ENCODE data around the gene MRM2. TPM values are rescaled to one million over a fixed set of nuclear protein-coding genes. Genes with fewer than 3 reads are reported as not detected.

The MRM2 gene
- total and polyA plus RNA-seq, 10 of the 15 experiments (the other 5 are each of a cell fraction or from before 2014, with no cell fraction given): 43.2 to 128 (median 71.4) TPM

DNA sequence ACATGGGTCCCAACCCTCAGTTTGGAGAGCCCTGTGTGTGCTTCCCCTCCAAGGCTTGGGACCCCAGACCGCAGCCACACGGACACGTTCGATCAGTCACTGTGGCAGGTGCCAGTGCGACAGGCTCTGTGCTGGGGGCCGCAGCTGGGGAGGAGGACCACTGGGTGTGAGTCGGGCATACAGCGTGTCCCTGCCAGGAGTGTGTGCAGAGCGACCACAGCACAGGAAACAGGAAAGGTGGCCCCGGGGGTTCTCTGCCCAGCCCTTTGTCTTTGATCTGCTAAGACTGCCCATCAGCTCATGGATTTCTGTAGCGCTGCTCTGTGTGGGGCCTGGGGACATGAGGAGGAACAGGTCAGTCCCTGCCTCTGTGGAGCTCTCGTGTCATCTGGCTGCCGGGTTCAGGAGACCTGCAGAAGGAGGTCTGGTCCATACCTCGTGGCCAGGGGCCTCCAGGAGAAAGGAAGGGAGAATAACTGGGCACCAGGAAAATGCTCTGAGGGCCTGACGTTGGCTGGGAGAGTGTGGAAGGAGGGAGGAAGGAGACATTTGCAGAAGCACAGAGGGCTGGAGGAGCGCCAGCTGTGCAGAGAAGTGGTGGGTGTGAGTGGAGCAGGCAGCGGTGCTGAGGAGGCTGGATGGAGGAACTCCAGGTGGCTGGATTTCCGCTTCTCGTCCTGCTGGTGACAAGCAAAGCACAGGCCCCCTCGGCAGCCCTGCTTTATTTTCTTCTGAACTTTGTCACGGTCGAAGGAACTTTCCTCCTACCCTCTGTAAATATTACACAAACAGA, 4.1 kb upstream of the MRM2 start:
- Histone ChIP-seq H3K27ac (ENCODE audit: control insufficient read depth, insufficient read depth) (peak overlapping the region; percentile 36; the same call in 1 of the 2 replicates), H3K4me3 (no peak overlapping the region), H3K79me2 (ENCODE audit: control insufficient read depth, insufficient read depth, low read length) (peaks cover 15% of the 10 kb centered on the region), H3K4me2 (ENCODE audit: control insufficient read depth, insufficient read depth) (peak overlapping the region; percentile 71), H3K36me3 (ENCODE audit: control insufficient read depth in 2 of 2, insufficient read depth in 2 of 2, low read length in 1 of 2) (peaks cover 0 to 3% of the 10 kb centered on the region in 2 experiments; a peak in 2 of 4 replicates), H3K9me3 (replicated peaks; ENCODE audit: control insufficient read depth, insufficient read depth, low read length) (no peaks in the 10 kb centered on the region; the same call in 2 of the 3 replicates), H3K9ac (ENCODE audit: control insufficient read depth, insufficient read depth, low read length) (no peak overlapping the region), H2AFZ (ENCODE audit: control insufficient read depth, low read depth, low read length) (no peak overlapping the region), H3K4me1 (ENCODE audit: control insufficient read depth, insufficient read depth, low read length) (peaks cover 44% of the 10 kb centered on the region), H3K27me3 (replicated peaks in 1 of 2; ENCODE audit: control insufficient read depth in 2 of 2, insufficient read depth in 2 of 2, low read length in 1 of 2) (no peaks in the 10 kb centered on the region), H4K20me1 (ENCODE audit: control insufficient read depth, insufficient read depth) (no peaks in the 10 kb centered on the region)
- POLR2A ChIA-PET: interaction anchor here (1.1 to 1.3 kb wide), 2 partner anchors 14 to 53 kb away, joined by 3 to 4 read pairs; no protein-coding TSS in a partner anchor
- CTCF ChIA-PET: interaction anchor here (0.6 to 1.8 kb wide), 7 partner anchors 9 to 318 kb away, joined by 3 to 4 read pairs (median 3); no protein-coding TSS in a partner anchor
- FAIRE-seq (no peak), ATAC-seq (no peak), DNase-seq (ENCODE audit: low read depth, low spot score) (no peak)
- RAD21 ChIA-PET (ENCODE audit: unreplicated experiment): interaction anchor here (0.9 to 1.4 kb wide), 3 partner anchors 9 to 102 kb away, joined by 3 to 5 read pairs (median 3); no protein-coding TSS in a partner anchor
- in situ Hi-C loops (cut with MboI): loop anchor here (5.0 kb wide), 1 partner anchor 101 kb away; no protein-coding TSS in a partner anchor
- BruUV-seq (replicated peaks): no TSS peak
- SMC1A ChIA-PET (ENCODE audit: uncharacterized antibody, unreplicated experiment): interaction anchor here (1.3 to 2.2 kb wide), 3 partner anchors 16 to 108 kb away, joined by 3 to 9 read pairs (median 4); no protein-coding TSS in a partner anchor
- WGBS (ENCODE audit: insufficient coverage, insufficient replicate concordance, low lambda C conversion rate, missing lambda C conversion rate): 83% methylated on average over 22 of the region's 22 CpGs
- TF ChIP-seq RAD51 (IDR thresholded peaks at IDR 0.05) (no peak), POLR2A (IDR thresholded peaks at IDR 0.05; ENCODE audit: low read depth, low read length) (peak; percentile 37; the same call in 1 of the 2 replicates)
- intact Hi-C loops (cut with micrococcal nuclease; ENCODE audit: unreplicated experiment): loop anchor here (2.0 kb wide), 1 partner anchor 103 kb away; no protein-coding TSS in a partner anchor

DNA sequence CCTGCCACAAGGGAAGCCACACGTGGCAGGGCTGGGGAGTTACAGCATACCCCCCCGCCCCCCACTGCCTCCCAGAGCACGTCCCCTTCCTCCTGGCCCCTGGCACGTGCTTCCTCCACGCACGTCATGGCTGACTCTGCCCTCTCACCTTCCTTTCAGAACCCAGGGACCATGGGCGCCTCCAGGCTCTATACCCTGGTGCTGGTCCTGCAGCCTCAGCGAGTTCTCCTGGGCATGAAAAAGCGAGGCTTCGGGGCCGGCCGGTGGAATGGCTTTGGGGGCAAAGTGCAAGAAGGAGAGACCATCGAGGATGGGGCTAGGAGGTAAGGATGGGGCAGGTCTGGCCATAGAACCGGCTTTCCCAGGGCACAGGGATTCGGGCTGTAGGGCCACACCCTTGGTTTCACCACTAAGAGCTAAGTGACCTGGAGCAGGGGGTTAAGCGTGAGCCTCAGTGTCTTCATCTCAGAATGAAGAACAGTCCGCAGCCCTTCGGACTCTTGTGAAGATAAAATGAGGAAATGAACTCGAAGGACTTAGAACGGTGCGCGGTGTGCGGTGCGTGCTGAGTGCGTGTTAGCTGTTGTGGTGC, 2.5 kb upstream of the MRM2 start:
- WGBS (ENCODE audit: insufficient coverage, insufficient replicate concordance, low lambda C conversion rate, missing lambda C conversion rate): 84% methylated on average over 25 of the region's 25 CpGs
- Histone ChIP-seq H3K9ac (ENCODE audit: control insufficient read depth, insufficient read depth, low read length) (no peak overlapping the region), H3K4me3 (no peak overlapping the region)
- TF ChIP-seq SUPT20H (IDR thresholded peaks at IDR 0.05; ENCODE audit: borderline replicate concordance, control insufficient read depth, low read depth, low read length) (no peak), CHD1 (IDR thresholded peaks at IDR 0.05; ENCODE audit: low read depth, low read length) (no peak), HDAC2 (IDR thresholded peaks at IDR 0.05) (no peak), ESRRA (IDR thresholded peaks at IDR 0.05; ENCODE audit: low read length) (no peak), ETV6 (conservative IDR thresholded peaks at IDR 0.05 in 1 of 2, IDR thresholded peaks at IDR 0.05 in 1 of 2; ENCODE audit: borderline replicate concordance in 1 of 2, low read depth in 1 of 2) (no peak)
- TF ChIP-seq, protein P1, sequence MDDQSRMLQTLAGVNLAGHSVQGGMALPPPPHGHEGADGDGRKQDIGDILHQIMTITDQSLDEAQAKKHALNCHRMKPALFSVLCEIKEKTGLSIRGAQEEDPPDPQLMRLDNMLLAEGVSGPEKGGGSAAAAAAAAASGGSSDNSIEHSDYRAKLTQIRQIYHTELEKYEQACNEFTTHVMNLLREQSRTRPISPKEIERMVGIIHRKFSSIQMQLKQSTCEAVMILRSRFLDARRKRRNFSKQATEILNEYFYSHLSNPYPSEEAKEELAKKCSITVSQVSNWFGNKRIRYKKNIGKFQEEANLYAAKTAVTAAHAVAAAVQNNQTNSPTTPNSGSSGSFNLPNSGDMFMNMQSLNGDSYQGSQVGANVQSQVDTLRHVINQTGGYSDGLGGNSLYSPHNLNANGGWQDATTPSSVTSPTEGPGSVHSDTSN (IDR thresholded peaks at IDR 0.05; ENCODE audit: insufficient replicate concordance, low read depth, low read length): no peak

More for the DNA sequence above, 2.5 kb upstream of the MRM2 start:
- Histone ChIP-seq H2AFZ (ENCODE audit: control insufficient read depth, low read depth, low read length) (no peak overlapping the region), H4K20me1 (ENCODE audit: control insufficient read depth, insufficient read depth) (no peaks in the 10 kb centered on the region), H3K27me3 (replicated peaks in 1 of 2; ENCODE audit: control insufficient read depth in 2 of 2, insufficient read depth in 2 of 2, low read length in 1 of 2) (no peaks in the 10 kb centered on the region), H3K4me1 (ENCODE audit: control insufficient read depth, insufficient read depth, low read length) (peaks cover 47% of the 10 kb centered on the region), H3K27ac (ENCODE audit: control insufficient read depth, insufficient read depth) (no peak overlapping the region), H3K36me3 (ENCODE audit: control insufficient read depth in 2 of 2, insufficient read depth in 2 of 2, low read length in 1 of 2) (peaks cover under 1 to 6% of the 10 kb centered on the region in 2 experiments; a peak in 3 of 4 replicates), H3K4me2 (ENCODE audit: control insufficient read depth, insufficient read depth) (no peak overlapping the region), H3K9me3 (replicated peaks; ENCODE audit: control insufficient read depth, insufficient read depth, low read length) (no peaks in the 10 kb centered on the region; the same call in 2 of the 3 replicates), H3K79me2 (ENCODE audit: control insufficient read depth, insufficient read depth, low read length) (peaks cover 29% of the 10 kb centered on the region)
- in situ Hi-C loops (cut with MboI) (no loop called here), intact Hi-C loops (cut with micrococcal nuclease; ENCODE audit: unreplicated experiment) (loop anchor here (5.0 kb wide), 1 partner anchor 68 kb away; the partner anchor contains the start of gene SNX8)
- BruUV-seq (replicated peaks): no TSS peak
- ChIA-PET POLR2A (interaction anchor here (1.1 kb wide), 1 partner anchor 54 kb away, joined by 3 read pairs; no protein-coding TSS in a partner anchor), RAD21 (ENCODE audit: unreplicated experiment) (no interaction called here), SMC1A (ENCODE audit: uncharacterized antibody, unreplicated experiment) (interaction anchor here (1.4 to 2.2 kb wide), 2 partner anchors 104 to 109 kb away, joined by 3 to 9 read pairs; no protein-coding TSS in a partner anchor), CTCF (no interaction called here)
- DNase-seq (ENCODE audit: low read depth, low spot score): no peak
- FAIRE-seq: no peak
- no peak for ATAC-seq
